T-helper 1 cell treated with Interleukin-12 subunit alpha and Interleukin-12 subunit beta and Interleukin-4 antibody, amounts not matched to agents 30 μg/mL and 1 μg/mL, for 36 hours (primary cell): ENCODE measurements around the gene VSIG10L2.
"Not testable (repeated sequence)": the region's sequence is repeated elsewhere in the genome, so short reads cannot be mapped to it uniquely, and the experiment has no call there.

Experiments used
- H3K27ac Mint-ChIP-seq: one replicate; pipeline ENCODE4 v1.8.0; 2021; ENCODE audit warnings: mild to moderate bottlenecking, mixed read lengths
- H3K27me3 Mint-ChIP-seq: one replicate; pipeline ENCODE4 v1.8.0; 2021; ENCODE audit warnings: low read depth, mixed read lengths
- H3K36me3 Mint-ChIP-seq: one replicate; pipeline ENCODE4 v1.8.0; 2021; ENCODE audit warnings: low read depth, mixed read lengths
- H3K4me1 Mint-ChIP-seq: one replicate; pipeline ENCODE4 v1.8.0; 2021; ENCODE audit warnings: low read depth, mixed read lengths
- H3K4me3 Mint-ChIP-seq: one replicate; pipeline ENCODE4 v1.8.0; 2021; ENCODE audit warnings: mild to moderate bottlenecking, moderate library complexity, mixed read lengths
- H3K9me3 Mint-ChIP-seq: one replicate; pipeline ENCODE4 v1.8.0; 2021; ENCODE audit warnings: mixed read lengths

Gene VSIG10L2

GRCh38 chr11:125980436-125980835 is 34.6 kb downstream of the VSIG10L2 start:
- no peak overlapping the region for H3K4me3 Mint-ChIP-seq
- no peak overlapping the region for H3K27ac Mint-ChIP-seq
- no peaks in the 10 kb centered on the region for H3K36me3 Mint-ChIP-seq
- no peaks in the 10 kb centered on the region for H3K4me1 Mint-ChIP-seq
- H3K27me3 Mint-ChIP-seq = no peaks in the 10 kb centered on the region
- H3K9me3 Mint-ChIP-seq = no peaks in the 10 kb centered on the region

DNA sequence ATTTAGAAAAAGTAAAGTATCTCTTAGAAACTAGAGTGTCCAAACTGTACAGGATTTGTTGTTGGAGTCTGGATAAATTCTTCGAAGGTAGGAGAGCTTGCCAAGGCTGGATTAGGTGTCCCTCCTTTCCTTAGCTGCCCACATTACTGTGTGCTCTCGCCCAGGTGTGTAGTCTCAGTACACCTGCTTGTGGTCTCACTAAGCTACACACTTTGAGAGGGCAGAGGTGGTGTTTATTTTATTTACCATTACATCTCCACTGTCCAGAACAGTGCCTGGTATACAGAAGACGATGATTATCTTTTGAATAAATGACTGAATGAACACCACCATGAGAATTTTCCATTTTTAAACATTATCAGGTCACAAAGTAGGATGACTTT is 36.5 kb downstream of the VSIG10L2 start:
- Mint-ChIP-seq H3K36me3 (no peaks in the 10 kb centered on the region), H3K9me3 (no peaks in the 10 kb centered on the region), H3K4me1 (no peaks in the 10 kb centered on the region), H3K4me3 (no peak overlapping the region), H3K27me3 (no peaks in the 10 kb centered on the region), H3K27ac (no peak overlapping the region)

DNA sequence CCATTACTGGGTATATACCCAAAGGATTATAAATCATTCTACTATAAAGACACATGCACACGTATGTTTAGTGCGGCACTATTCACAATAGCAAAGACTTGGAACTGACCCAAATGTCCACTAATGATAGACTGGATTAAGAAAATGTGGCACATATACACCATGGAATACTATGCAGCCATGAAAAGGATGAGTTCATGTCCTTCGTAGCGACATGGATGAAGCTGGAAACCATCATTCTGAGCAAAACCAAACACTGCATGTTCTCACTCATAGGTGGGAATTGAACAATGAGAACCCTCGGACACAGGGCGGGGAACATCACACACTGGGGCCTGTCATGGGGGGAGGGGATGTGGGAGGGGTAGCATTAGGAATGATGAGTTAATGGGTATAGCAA is 40.1 kb downstream of the VSIG10L2 start:
- not testable (repeated sequence) for H3K9me3 Mint-ChIP-seq, H3K27ac Mint-ChIP-seq, H3K4me3 Mint-ChIP-seq, H3K36me3 Mint-ChIP-seq, H3K4me1 Mint-ChIP-seq, H3K27me3 Mint-ChIP-seq

DNA sequence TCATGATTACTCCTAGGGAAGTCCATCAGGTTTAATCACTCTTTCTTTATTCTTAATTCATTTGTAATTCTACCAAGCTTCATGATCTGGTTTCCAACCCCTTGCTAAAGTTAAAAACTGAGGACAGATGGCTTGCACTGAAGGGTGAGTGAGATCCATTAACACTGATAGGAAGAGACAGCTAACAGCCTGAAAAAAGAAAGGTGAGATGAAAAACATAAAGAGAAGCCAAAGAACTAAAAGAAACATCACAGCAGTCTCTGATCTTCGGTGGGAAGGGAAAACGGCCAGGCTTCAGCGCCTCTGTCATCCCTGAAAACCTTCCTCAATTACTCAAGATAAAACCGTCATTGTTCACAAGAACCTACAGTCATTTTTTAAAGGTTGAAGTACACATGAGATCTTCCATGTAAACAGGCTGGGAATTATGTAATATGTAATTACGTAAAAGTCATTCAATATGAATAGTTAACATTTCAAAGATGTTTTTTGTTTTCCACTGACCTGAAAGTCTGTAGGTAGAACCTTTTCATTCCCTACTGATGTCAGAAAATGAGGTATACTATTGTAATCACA is 41.3 kb downstream of the VSIG10L2 start:
- no peak overlapping the region for H3K4me3 Mint-ChIP-seq
- H3K4me1 Mint-ChIP-seq = no peaks in the 10 kb centered on the region
- H3K27me3 Mint-ChIP-seq = no peaks in the 10 kb centered on the region
- H3K27ac Mint-ChIP-seq = no peak overlapping the region
- H3K9me3 Mint-ChIP-seq = no peaks in the 10 kb centered on the region
- no peaks in the 10 kb centered on the region for H3K36me3 Mint-ChIP-seq

GRCh38 chr11:125990244-125990643 is 44.4 kb downstream of the VSIG10L2 start:
- Mint-ChIP-seq H3K4me3 (no peak overlapping the region), H3K36me3 (no peaks in the 10 kb centered on the region), H3K27ac (no peak overlapping the region), H3K4me1 (no peaks in the 10 kb centered on the region), H3K27me3 (no peaks in the 10 kb centered on the region), H3K9me3 (no peaks in the 10 kb centered on the region)

DNA sequence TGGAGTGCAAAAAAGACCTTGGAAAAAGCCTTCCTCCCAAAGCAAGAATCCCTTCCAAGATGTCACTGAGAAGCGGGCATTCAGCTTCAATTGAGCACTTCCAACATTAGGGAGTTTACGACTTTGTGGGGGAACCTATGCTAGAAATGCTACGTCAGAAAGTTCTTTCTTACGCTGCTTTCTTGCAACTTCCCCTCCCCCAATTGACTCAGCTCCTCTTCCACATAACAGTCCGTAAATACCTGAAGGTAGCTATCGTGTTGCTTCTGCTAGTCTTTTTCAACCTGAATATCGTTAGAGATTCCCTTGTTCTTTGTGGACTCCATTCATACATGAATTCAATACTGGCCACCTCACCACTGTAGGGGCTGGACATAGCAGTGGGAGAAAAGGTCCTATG is 47.0 kb downstream of the VSIG10L2 start:
- H3K27ac Mint-ChIP-seq = no peak overlapping the region
- H3K27me3 Mint-ChIP-seq = no peaks in the 10 kb centered on the region
- H3K36me3 Mint-ChIP-seq = no peaks in the 10 kb centered on the region
- H3K9me3 Mint-ChIP-seq = no peaks in the 10 kb centered on the region
- H3K4me1 Mint-ChIP-seq = no peaks in the 10 kb centered on the region
- H3K4me3 Mint-ChIP-seq = no peak overlapping the region

DNA sequence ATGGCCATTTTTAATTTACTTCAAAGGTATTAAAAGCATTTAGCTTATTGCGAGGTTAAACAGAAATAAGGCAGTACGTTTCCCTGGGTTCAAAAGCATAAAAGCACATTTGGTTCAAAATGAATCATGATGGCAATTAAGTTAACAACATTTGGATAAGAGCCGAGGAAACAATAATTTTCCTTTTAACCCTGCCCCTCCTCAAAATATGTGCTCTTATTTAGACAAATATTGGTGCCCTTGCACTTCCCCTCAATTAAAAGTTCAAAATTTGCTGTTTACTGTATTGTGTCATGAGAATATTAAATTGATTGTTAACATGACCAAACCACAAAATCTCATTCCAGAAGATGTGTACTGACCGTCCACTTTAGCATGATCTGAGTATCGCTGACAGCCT is 48.7 kb downstream of the VSIG10L2 start:
- Mint-ChIP-seq H3K27me3 (no peaks in the 10 kb centered on the region), H3K4me3 (no peak overlapping the region), H3K9me3 (no peaks in the 10 kb centered on the region), H3K36me3 (no peaks in the 10 kb centered on the region), H3K27ac (no peak overlapping the region), H3K4me1 (no peaks in the 10 kb centered on the region)

- H3K36me3 Mint-ChIP-seq = no peaks in the 10 kb centered on the region
- no peak overlapping the region for H3K27ac Mint-ChIP-seq
- H3K27me3 Mint-ChIP-seq = no peaks in the 10 kb centered on the region
- H3K4me3 Mint-ChIP-seq = no peak overlapping the region
- H3K4me1 Mint-ChIP-seq = no peaks in the 10 kb centered on the region
- no peaks in the 10 kb centered on the region for H3K9me3 Mint-ChIP-seq
Observed at GRCh38 chr11:125995313-125995712, 49.5 kb downstream of the VSIG10L2 start.

- no peak overlapping the region for H3K4me3 Mint-ChIP-seq
- no peaks in the 10 kb centered on the region for H3K36me3 Mint-ChIP-seq
Observed at GRCh38 chr11:125998267-125998666, 52.4 kb downstream of the VSIG10L2 start.

DNA sequence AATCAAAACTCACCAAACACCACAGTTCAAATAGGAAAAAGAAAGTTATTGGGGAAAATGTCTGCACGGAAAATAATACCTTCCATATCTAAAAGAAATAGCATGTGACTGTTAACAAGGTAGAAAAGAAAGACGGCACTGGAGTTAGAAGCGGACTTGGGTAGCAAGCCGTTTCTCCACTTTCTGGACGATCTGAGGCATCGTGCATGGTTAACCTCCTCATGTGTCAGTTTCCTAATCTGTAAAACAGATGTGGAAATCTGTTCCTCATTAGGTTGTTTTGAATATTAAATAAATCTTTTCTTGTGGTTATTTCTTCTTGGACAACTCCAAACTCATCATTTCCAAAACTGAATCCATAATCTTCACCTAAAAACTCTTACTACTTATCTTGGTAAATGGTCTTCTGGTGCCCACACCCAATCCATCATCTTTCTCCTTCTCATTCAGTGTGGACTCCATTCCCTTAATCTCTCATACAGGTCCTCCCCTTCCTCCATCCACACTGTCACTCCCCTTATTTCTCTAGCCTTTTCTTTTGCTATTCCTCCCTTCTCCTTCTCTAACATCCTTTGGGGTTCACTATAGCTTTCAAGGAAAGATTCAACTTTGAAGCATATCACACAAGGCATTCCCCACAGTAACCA is 53.5 kb downstream of the VSIG10L2 start:
- Mint-ChIP-seq H3K4me3 (no peak overlapping the region), H3K36me3 (no peaks in the 10 kb centered on the region), H3K9me3 (no peaks in the 10 kb centered on the region), H3K27me3 (no peaks in the 10 kb centered on the region), H3K4me1 (no peaks in the 10 kb centered on the region), H3K27ac (no peak overlapping the region)

More at GRCh38 chr11:125998267-125998666, 52.4 kb downstream of the VSIG10L2 start:
- H3K27ac Mint-ChIP-seq = no peak overlapping the region
- H3K4me1 Mint-ChIP-seq = no peaks in the 10 kb centered on the region
- H3K9me3 Mint-ChIP-seq = no peaks in the 10 kb centered on the region
- H3K27me3 Mint-ChIP-seq = no peaks in the 10 kb centered on the region

DNA sequence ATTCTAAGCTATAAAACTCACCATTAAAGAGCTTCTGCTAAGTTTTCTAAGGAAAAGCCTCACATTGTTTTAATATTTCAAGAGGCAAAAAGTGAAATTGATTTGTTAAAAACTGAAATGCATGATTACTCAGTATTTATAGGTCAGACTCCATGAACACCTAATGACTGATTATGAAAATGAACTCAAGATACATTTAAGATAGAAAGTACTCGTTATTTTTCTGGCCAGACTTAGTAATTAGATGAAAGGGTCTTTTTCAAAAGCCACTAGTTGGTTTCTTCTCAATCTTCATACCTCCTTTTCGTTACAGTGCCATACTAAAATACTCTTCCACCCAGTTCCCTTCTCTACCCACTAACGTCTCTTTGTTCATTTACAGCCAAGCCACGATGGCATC is 56.3 kb downstream of the VSIG10L2 start:
- H3K9me3 Mint-ChIP-seq = no peaks in the 10 kb centered on the region
- no peak overlapping the region for H3K4me3 Mint-ChIP-seq
- no peaks in the 10 kb centered on the region for H3K4me1 Mint-ChIP-seq
- no peak overlapping the region for H3K27ac Mint-ChIP-seq
- H3K27me3 Mint-ChIP-seq = no peaks in the 10 kb centered on the region
- no peaks in the 10 kb centered on the region for H3K36me3 Mint-ChIP-seq
